Measurements from ENCODE around the gene PRAMEF7.
"Not testable (repeated sequence)": the region's sequence is repeated elsewhere in the genome, so short reads cannot be mapped to it uniquely, and the experiment has no call there.

Gene PRAMEF7

DNA sequence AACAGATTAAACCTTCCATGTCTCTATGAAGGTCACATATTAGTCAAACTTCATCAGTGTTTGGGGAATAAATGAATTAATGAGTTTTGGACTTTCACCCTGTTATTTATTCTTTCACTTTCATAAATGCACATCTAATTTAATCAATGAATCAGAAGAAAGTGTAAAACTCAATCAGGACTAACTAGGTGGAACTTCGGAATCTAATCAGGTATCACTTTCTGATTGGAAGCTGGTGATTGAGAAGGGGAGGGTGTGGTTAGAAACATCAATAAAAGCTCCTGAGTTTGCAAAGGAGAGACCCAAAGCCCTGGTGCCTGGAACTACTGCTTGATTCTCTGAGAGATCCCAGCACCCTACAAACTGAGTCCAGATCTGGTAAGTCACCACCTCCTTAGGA lies at the start of gene PRAMEF7:
Gene PRAMEF7 (plus strand): TSS at position 301 of the 400 bp plus-strand sequence. CDS start 1,083 bp downstream, outside the sequence.
- DNase-seq = not testable (repeated sequence)

DNA sequence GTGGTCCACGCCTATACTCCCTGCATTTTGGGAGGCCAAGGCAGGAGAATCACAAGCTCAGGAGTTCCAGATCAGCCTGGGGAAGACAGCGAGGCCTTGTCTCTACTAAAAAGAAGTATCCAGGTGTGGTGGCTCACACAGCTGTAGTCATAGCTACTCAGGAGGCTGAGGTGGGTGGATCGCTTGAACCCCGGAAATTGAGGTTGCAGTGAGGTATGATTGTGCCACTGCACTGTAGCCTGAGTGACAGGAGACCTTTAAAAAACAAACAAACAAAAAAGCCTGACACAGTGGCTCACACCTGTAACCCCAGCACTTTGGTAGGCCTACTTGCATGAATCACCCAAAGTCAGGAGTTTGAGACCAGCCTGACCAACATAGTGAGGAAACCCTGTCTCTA lies 38.0 kb upstream of the PRAMEF7 start:
- DNase-seq = not testable (repeated sequence)

DNA sequence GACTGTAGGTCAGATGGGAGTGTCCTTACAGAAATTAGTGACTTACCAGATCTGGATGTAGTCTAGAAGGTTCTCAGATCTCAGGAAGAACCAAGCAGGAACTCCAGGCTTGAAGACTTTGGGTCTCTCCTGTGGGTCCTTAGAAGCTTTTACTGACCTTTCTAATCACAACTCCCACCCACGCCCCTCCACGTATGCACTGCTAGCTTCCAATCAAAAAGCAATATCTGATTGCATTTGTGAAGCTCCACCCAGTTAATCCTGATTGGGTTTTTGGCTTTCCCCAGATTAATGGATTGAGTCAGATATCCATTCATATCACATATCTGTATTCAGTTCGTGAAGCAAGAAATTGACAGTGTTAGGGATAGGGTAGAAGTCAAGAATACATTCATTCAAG lies 30.3 kb upstream of the PRAMEF7 start, which contains the start of gene PRAMEF4:
Gene PRAMEF4 (minus strand): TSS at position 101 of the 400 bp plus-strand sequence. CDS start 2,807 bp downstream, outside the sequence.
- DNase-seq = not testable (repeated sequence)

DNA sequence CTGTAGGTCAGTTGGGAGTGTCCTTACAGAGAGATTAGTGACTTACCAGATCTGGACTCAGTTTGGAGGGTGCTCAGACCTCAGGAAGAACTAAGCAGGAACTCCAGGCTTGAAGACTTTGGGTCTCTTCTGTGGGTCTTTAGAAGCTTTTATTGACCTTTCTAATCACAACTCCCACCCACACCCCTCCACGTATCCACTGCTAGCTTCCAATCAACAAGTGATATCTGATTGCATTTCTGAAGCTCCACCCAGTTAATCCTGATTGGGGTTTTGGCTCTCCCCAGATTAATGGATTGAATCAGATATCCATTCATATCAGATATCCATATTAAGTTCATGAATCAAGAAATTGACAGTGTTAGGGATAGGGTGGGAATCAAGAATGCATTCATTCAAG lies 18.2 kb upstream of the PRAMEF7 start, which contains the start of gene PRAMEF10:
Gene PRAMEF10 (minus strand): TSS at position 101 of the 400 bp plus-strand sequence. CDS start 2,423 bp downstream, outside the sequence.
- not testable (repeated sequence) for DNase-seq

DNA sequence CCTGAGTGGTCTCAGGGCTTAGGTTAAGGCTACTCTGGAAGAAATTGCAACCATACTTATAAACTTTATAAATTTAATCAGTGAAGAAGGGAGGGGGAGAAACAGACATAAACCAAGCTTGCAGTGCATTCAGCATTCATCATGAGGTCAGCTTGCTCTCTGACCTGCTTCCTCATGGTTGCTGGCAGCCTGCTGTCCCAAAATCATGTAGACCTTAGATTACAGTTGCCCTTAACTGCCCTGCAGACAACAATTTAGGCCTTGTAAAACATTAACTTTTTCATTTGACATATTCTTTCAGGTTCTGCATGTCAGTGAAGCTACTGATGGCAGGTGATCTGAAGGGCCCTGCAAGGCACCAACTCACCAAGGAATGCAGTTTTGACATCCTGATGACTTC lies 17.2 kb upstream of the PRAMEF7 start:
- DNase-seq = not testable (repeated sequence)

DNA sequence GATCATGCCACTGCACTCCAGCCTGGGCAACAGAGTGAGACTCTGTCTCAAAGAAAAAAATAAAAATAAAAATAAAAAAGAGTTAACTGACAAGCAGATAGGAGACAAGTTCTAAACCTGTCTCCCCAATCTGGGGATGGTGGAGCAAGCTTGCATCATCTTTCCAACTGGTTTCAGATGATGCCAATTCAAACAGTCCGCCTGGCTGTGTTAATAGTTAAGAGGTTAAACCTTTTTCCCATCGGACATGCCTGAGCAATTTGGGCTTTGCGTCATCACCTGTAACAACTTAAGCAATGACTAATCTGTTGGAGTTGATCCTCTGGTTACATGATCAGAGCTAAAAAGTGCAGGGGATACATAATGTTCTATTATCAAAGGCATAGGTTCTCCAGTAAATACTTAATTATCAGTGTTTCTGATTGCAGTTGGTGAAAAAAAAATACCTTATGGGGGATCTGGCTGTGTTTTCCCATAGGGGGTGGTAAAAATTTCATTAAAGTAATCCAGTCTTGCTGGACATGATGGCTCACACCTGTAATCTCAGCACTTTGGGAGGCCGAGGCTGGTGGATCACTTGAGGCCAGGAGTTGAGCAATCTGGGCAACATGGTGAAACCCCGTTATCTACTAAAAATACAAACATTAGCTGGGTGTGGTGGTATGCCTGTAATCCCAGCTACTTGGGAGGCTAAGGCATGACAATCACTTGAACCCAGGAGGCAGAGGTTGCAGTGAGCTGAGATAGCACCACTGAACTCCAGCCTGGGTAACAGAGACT lies 12.4 kb upstream of the PRAMEF7 start:
- DNase-seq = not testable (repeated sequence)

DNA sequence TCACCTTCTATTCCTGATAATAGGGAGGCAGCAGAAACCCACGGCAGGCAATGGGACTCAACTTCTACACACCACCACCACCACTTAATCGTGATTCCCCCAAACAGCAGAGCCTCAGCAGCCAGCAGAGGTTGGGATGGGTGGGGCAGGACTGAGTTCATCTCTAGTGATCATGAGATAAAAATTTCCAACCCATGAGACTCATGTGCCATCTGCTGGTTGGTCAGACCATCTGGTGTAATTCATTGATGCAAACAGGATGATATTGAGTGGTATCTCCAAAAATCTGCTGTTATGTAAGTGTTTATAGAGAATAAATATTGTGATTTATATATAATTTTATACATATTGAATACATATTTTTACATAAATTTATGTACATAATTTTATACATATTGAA lies 5.3 kb downstream of the PRAMEF7 start:
- DNase-seq = not testable (repeated sequence)

DNA sequence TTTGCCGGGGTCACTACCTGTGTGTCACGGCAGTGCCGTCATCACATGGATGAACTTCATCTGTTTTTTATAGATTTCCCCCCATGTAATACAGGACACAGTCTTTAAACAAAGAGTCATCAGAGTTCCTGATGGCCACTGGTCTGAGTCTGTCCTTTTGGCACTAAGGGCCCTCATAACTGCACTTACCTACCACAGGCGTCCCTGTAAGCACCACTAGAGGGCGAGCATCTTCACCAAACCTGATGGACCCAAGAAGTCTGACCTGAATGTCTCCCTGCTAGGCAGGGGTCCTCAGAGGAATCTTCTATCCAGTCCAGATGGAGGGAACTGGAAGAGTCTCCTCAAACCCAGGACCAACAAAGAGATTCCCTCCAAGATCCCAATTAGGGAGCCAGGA lies 8.0 kb downstream of the PRAMEF7 start:
- not testable (repeated sequence) for DNase-seq

DNA sequence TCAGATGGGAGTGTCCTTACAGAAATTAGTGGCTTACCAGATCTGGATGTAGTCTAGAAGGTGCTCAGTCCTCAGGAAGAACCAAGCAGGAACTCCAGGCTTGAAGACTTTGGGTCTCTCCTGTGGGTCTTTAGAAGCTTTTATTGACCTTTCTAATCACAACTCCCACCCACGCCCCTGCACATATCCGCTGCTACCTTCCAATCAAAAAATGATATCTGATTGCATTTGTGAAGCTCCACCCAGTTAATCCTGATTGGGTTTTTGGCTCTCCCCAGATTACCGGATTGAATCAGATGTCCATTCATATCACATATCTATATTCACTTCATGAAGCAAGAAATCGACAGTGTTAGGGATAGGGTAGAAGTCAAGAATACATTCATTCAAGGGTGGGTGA lies 31.1 kb downstream of the PRAMEF7 start, which contains the start of gene PRAMEF6:
Gene PRAMEF6 (minus strand): TSS at position 101 of the 400 bp plus-strand sequence. CDS start 5,062 bp downstream, outside the sequence.
- DNase-seq = not testable (repeated sequence)
